Fibroblast of skin of left quadriceps (primary cell): ENCODE data around the gene LRRC14B.

ENCODE experiments used
- DNase-seq, 2 experiments: peaks; one replicate each; pipeline ENCODE4 v3.0.0-alpha.2; 2013; ENCODE audit warnings: low read depth in 2 of 2

LRRC14B gene

DNA sequence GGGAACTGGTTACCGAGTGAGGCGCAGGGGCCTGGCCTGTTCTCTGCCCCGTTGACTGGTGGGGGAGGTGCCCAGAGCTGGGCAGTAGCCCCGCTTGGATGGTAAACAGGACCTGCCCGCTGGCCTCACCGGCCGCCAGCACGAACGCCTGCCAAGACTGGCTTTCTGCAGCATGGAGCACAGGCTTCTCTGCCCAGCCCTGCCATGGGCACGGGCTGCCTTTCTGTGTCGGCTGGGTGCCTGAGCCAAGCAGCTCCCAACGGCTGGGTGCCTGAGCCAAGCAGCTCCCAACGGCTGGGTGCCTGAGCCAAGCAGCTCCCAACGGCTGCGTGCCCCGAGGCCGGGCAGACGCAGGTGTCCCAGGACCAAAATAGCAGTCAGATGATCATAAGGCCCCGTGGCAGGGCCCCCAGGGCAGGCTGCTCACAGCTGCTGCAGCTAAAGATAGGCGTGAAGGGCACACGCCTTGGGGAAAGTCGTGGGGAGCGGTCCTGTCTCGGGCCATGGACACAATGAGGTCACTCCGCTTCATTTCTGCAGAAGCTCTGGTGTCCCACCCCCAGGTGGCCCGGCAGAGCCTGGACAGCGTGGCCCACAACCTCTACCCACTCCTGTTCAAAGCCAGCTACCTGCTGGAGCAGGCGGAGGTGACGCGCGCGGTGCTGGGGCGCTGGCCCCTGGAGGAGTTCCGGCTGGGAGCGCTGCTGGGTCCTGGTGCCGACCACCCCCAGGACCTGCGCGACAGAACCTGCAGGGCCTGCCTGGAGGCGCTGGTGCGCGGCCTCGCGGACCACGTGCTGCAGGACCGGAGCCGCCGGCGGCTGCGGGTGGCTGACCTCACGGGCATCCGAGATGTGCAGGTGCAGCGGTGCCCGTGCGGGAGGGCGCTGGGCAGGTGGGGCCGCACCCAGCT is at the start of gene LRRC14B:
Gene LRRC14B, plus strand, starts transcription at position 460 of the 913 bp plus-strand sequence. Its CDS starts 44 bp downstream, at position 504.
- DNase-seq, result no peak

DNA sequence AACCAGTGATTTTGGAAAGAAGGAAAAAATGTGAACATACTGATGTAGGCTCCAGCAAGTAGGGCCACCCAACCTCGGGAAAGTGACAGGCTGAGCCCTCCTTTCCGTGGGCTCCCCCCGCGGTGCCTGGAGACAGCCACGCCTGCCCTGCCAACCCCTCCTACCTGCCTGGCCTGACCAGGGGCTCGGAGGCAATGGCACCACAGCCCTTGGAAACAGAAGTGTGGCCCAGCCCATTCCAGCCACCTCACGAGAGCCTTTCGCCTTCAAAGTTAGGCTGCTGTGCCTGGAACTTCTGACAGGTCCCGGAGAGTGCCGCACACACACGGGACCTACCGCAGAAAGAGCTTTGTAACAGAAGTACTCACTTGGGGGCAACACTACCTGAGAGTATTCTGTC is 49.5 kb upstream of the LRRC14B start:
- no peak for DNase-seq

DNA sequence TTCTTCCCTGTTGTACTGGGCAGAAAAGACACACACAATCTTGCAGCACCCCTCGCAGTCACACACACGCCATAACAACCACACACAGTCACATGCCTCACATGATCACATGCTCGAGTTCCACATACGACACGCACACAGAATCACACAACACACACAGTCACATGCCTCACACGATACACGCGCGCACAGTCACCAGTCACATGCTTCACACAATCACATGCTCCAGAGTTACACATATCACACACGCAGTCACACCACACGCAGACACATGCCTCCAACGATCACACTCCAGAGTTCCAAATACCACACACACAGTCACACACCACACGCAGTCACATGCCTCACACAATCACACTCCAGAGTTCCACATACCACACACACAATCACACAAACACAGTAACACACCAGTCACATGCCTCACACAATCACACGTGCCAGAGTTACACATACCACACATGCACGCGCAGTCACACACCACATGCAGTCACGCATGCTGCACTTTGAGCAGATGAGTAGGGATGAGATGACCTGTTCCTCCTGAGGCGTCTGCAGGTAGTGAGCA is 49.0 kb upstream of the LRRC14B start:
- DNase-seq, result no peak

DNA sequence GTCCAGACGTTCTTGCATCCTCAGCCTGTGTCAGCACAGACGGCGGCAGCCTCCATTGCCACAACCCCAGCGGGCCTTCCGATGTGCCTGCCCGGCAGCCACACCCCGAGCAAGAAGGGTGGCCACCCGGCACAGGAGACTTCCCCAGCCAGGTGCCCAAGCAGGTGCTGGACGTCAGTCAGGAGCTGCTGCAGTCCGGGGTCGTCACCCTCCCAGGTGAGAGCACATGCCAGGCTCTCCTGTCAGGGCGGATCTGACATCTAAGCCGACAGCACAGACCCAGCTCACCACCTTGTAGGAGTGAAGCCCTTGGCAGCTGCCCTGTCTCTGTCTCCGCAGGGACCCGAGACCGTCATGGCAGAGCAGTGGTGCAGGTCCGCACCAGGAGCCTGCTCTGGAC is 48.3 kb upstream of the LRRC14B start:
- no peak for DNase-seq

DNA sequence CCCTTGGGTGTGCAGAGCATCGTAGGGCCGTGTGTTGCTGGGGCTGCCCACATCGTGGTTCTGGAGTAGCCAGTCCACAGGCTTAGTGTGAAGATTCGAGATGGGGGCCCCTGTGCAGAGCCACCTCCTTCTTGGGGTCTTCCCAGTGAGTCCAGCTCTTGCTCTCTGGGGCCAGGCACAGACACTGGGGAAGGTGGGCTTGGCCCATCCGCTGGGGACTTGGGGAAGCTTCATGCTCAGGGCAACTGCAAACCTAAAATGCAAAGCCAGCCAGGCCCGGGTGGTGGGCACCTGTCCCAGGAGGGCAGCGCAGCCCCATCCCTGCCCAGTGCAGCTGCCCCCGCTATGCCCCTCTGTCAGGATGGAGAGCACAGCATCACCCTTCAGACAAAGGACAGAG is 46.4 kb upstream of the LRRC14B start:
- DNase-seq, result no peak

DNA sequence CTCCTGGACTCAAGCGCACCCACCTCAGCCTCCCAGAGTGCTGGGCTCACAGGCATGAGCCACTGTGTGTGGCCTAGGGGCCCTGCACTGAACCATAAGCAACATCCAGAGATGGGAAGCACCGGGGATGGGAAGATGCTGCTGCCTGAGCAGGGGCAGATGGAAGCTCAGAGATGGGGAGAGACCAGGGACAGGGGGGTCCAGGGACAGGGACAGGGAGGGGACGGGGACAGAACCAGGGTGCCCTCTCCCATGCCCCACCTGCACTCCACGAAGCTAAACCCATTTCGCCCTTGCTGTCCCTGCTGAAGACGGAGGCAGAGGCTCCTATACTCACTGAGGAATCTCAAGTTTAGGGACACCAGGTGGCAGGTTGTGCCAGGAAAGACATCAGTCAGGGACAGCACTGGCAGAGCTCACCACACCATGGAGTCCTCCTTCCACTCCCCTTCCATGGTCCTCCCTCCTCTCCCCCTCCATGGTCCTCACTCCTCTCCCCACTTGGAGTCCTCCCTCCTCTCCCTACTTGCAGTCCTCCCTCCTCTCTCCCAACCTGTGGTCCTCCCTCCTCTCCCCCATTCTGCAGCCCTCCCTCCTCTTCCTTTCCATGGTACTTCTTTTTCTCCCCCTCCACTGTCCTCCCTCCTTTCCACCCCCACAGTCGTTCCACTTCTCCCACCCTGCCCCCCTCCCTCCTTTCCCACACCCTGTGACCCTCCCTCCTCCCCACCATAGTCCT is 45.5 kb upstream of the LRRC14B start:
- no peak for DNase-seq

DNA sequence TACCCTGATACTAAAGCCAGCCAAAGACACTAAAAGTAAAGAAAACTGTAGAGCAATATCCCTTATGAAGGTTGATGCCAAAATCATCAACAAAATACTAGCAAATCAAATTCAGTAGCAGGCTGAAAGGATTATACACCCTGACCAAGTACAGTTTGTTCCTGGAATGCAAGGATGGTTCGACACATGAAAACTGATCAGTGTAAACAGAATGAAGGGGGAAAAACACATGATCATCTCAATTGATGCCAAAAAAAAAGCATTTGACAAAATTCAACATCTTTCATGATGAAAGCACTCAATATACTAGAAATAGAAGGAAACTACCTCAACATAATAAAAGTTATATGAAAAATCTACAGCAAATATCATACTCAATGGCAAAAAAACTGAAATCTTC is 43.5 kb upstream of the LRRC14B start:
- no peak for DNase-seq

DNA sequence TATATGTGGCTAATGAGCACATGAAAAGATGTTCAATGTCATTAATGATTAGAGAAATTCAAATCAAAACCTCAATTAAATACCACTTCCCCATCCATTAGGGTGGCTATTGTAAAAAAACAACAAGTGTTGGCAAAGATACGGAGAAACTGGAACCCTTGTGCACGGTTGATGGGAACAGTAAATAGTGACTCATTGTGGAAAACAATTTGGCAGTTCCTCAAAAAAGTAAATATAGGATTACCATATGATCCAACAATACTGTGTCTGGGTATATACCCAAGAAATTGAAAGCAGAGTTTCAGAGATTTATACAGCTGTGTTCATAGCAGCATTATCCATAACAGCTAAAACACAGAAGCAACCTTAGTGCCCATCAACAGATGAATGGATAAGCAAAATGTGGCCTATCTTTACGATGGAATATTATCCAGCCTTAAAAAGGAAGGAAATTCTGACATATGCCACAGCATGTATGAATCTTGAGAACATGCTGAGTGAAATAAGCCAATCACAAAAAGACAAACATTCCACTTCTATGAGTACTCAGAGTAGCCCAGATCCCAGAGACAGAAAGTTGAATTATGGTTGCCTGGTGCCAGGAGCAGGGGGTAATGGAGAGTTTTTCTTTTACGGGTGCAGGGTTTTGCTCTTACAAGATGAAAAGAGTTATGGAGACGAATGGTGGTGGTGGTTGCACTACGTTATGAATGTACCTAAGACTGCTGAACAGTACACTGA is 41.4 kb upstream of the LRRC14B start:
- DNase-seq, result no peak

DNA sequence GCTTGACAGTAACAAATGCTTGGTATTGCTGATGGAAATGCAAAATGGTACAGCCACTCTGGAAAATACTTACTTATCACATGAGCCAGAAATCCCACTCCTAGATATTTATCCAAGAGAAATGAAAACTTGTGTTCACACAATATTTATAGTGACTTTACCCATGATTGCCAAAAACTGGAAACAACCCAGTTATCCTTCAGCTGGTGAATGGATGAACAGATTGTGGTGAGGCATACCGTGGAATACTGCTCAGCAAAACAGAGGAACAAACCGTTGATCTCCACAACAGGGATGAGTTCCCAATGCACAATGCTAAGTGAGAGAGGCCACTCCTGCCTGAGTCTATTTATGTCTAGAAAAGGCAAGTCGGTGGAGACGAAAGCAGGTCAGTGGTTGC is 40.5 kb upstream of the LRRC14B start:
- no peak for DNase-seq

DNA sequence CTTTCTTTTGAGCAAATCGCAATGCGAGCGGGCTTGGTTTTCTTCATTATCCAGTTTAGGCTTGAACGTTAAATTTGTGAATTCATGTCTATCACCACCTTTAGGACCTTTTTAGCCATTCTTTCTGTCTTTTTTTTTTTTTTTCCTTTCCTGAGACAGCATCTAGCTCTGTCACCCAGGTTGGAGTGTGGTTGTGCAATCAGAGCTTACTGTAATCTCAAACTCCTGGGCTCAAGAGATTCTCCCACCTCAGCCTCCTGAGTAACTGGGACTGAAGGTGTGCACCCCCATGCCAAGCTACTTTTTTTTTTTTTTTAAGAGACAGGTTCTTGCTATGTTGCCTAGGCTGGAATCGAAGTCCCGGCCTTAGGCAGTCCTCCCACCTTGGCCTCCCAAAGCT is 39.2 kb upstream of the LRRC14B start:
- no peak for DNase-seq

DNA sequence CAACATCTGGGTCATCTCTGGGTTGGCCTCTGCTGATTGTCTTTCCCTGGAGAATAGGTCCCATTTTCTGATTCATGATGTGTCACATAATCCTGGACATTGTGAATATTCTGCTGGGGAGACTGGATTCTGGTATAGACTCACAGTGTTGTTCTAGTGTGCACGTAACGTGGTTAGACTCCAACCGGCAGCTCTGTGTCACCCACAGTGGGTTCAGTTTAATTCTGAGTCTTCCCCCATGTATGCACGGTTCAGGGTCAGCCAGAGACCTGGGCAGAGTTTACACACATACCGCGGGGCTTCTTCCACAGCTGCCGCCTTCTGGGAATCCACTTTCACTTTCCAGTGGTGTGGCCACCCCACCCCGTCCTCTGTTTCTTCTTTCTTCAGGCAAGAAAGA is 38.0 kb upstream of the LRRC14B start:
- no peak for DNase-seq

DNA sequence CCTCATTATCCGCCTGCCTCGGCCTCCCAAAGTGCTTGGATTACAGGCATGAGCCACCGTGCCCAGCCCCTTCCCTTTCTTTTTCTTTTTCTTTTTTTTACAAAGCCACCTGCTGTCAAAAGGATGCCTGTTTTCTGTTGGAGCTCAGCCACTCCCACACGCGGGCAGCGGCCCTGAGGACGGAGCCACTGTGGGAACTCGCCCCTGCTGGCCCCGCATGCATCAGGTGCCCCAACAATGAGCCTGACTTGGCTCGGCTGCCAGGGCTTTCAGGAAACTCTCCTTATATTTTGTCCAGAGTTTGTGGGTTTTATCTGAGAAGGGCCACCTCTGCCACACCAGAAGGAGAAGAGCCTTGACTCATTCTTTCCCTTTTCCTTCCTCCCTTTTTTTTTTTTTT is 37.1 kb upstream of the LRRC14B start:
- no peak for DNase-seq

DNA sequence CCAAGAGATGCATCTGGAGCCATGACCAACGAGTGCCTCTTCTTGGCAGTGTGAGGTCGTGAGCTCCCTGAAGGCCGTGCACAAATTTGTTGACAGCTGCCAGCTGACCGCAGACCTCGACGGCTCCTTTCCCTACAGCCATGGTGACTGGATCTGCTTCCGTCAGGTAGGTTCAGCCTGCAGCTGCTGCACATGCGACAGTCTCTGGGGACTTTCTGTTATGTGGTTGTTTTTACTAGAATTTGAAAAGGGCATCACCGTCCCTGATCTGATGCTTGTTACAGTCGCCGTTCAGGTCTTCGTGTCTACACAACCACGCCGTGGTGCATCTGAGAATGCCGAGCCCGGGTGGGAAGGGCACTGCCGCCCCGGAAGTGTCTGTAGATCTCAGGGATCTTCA is 36.5 kb upstream of the LRRC14B start:
- no peak for DNase-seq

DNA sequence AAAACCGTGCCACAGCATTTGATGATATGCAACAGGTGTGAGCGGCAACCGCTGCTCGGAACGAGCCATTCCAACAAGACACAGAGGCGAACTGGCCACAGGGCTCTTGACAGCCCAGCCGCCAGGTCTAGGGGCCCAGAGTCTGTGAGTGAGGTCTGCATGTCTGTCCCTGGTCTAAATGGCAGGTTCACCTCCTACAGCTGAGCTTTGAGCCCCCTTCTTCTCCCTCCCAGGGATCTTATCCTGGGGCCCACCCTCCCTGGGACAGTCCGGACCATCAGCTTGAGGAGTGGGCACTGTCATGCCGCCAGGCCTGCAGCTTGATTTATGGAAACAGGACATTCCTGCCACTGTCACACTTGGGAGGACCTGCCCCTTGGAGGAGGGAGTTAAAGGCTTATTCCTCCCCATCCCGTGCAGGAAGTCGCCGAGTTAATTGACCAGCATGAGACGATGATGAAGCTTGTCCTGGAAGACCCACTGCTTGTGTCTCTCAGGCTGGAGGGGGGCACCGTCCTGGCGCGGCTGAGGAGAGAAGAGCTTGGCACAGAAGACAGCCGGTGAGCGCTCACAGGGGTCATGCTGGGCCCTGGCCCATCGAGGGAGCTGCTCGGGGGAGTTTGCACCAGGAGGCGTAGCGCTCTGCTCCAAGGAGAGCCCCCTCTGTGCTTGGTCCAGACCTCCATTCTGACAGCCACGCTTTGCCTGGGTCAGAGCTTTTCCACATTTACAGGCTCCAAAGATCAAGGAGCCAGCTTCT is 35.5 kb upstream of the LRRC14B start:
- no peak for DNase-seq

DNA sequence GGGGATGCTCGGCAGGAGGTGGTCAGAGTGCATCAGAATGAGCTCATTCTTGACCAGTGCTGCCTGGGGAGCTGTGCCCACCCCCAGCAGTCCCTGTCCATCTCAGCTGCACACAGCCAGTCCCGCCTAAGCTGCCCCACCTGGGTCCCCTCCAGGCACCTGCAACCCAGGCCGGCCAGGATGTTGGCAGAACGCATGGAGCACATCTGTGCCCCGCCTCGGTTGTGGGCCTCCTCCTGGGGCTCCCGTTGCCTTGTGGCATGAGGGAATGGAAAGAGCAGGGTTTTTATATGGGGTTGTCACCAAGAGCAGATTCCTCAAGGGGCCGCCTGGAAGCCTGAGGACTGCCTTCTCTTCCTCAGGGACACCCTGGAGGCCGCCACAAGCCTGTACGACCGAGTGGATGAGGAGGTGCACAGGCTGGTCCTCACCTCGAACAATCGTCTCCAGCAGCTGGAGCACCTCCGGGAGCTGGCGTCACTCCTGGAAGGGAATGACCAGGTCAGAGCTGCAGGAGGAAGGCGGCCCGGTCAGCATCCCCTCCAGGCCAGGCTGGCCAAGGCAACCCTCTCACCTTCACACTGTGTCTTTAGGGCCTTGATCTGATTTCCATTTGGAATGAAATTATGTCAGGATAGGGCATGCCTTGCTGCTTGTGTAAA is 34.8 kb upstream of the LRRC14B start:
- no peak for DNase-seq

DNA sequence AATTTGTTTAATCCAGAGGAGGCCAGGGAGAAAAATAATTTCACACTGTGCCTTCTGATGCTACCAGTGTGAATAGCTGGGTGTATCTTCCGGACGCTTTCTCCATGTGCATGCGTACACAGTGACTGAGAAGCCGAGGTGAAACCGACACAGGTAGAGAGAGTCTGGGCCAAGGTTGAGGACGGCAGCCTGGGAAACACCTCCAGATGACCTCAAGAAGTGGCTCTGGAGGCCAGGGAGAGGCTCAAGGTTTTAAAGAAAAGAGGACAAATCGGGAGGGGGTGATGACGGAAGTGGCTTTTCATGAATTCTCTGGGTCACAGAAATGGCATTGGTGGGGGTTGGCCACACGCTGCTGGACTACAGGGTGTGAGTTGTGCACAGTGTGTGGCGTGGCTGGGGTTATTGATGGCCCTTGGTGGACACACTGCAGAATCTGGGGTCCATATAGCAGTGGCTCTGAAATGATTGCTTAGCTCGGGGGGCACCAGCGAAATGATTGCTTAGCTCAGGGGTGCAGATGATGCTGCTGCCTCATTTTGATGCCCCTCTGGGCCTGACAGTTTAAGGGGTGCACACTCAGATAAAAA is 34.1 kb upstream of the LRRC14B start:
- DNase-seq, result no peak

DNA sequence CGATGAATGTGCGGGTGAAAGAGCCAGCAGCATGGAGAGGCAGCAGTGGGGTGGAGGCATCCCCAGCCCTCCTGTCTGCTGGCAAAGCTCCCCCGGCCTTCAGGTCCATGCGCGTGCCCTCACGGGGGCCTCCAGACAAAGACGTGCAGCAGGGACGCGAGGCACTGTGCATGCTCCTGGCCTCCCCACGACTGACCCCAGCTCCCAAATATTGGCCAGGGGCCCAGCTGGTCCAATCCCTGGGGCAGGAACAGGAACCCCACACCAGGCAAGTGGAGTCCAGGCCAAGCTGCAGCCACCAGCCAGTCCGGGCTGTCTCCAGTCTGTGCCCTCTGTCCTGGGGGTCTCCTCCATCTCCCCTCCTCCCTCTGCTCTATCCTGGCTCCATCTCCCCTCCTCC is 33.5 kb upstream of the LRRC14B start:
- no peak for DNase-seq

DNA sequence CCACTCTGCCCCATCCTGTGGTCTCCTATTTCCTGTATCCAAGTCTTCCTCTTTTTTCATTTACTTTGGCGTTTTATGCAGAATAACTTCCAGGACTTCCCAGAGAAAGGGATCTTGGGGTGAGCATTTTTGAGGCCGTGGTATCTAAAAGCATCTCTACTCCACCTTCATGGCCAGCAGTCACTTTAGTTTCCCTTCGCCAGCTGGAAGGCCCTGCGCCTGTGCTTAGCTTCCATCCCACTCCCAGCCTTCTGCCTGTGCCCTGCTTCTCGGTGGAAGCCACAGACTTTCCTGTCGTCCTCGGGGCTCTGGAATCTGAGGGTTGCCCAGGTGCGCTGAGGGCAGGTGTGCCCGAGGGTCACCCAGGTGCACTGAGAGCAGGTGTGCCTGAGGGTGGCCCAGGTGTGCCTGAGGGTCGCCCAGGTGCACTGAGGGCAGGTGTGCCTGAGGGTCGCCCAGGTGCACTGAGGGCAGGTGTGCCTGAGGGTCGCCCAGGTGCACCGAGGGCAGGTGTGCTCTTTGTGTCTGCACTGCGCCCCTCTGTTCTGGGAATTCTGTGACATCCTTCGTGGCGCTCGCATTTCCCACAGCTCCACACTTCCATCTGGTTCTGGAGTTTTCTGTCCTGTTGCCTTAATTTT is 32.4 kb upstream of the LRRC14B start:
- no peak for DNase-seq

DNA sequence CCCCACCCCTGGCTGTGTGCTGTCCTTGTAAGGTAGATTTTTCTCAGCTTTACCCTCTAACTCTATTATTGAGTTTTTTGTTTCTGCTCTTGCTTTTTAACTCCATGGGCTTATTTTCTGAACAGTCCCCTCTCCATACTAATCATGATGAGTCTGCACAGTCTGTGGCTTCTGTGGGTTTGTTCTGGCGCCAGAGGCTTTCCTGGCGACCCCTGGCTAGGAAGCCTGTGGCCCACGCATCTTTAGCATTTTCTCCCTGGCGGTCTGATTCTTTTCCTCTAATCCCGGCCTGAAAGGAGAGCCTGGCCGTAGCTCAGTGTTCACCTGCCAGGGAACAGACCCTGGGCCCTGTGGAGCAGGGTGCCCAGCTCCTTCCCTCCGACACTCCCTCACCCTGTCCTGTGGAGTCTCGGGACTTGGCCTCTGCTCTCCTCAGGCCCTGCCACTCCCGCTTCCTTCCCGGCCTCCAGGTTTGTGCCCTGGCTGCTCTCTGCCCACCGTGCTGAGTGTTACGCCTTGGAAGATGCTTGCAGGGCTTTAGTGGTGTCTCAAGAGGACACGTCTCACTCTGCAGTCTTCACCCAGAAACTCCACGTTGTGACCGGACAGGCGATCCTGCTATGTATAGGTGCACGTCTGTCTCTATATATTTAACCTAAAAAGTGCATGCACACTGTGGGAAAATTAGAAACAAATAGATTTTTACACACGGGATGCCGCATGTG is 31.7 kb upstream of the LRRC14B start:
- peak; percentile 53 to 56 for DNase-seq
